GM12875 (cell line): ENCODE measurements around the gene GPR55.

Experiments used
- H3K4me3 ChIP-seq: one replicate; pipeline ENCODE4 v1.5.1; 2011; ENCODE audit warnings: low read depth, low read length, control low read depth
- CTCF ChIP-seq: IDR thresholded peaks from 2 replicates; pipeline ENCODE4 v1.5.1; 2011; ENCODE audit warnings: low read depth, mild to moderate bottlenecking, control low read depth, inconsistent platforms, low read length, moderate library complexity, borderline replicate concordance; ENCODE audit not compliant: insufficient read depth

The GPR55 gene

GRCh38 chr2:230944123-230944653 lies 19.1 kb upstream of the GPR55 start:
- no peak for TF ChIP-seq CTCF
- peak overlapping the region; percentile 64 for H3K4me3 ChIP-seq

GRCh38 chr2:230942920-230943896 lies 18.2 kb upstream of the GPR55 start:
- peak overlapping the region; percentile 64 for H3K4me3 ChIP-seq
- no peak for TF ChIP-seq CTCF

DNA sequence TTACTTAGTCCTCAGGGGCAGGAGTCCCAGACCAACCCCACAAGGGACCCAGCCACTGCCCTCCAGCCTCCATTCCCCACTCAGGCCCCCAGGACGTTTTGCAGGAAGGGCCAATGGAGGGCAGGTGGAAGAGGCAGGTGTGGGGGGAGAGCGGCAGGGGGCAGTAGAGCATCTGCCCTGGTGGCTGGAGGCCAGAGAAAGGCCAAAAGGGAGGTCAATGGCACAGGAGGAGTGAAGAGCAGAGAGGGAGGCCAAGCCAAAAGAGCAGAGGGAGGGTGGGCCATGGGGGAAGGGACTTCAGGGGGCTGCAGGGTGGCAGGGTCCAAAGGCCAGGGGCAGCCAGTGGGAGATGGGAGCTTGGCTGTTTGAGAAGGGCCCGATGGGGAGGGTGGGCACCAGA lies 17.3 kb upstream of the GPR55 start:
- H3K4me3 ChIP-seq = no peak overlapping the region
- peak; percentile 70; the same call in 1 of the 2 replicates for TF ChIP-seq CTCF

GRCh38 chr2:230941202-230942180 lies 16.4 kb upstream of the GPR55 start:
- H3K4me3 ChIP-seq = no peak overlapping the region
- TF ChIP-seq CTCF = no peak

DNA sequence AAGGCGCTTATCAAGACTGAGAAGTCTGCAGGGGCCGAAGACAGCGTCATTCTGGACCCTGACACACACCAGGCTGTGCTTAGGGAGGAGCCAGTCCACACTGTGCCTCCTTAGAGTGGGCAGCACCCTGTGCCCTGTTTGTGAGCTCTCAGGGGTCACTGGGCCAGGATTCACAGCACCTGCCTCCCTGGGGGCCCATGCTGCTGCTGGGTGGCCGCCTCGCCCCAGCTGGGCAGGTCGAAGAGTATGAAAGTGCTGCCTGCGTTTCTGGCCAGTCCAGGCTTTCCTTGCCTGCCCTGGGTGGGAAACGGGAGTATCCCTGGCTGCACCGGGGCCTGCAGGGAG lies 15.4 kb upstream of the GPR55 start:
- TF ChIP-seq CTCF = no peak
- H3K4me3 ChIP-seq = no peak overlapping the region

- no peak overlapping the region for H3K4me3 ChIP-seq
- TF ChIP-seq CTCF = no peak
Measured at GRCh38 chr2:230939691-230940470, 14.8 kb upstream of the GPR55 start.
